Measurements from ENCODE around the gene FTL. TPM values are rescaled to one million over a fixed set of nuclear protein-coding genes. Genes with fewer than 3 reads are reported as not detected.
A peak's percentile ranks its signal among the peaks of the same experiment; 100 is the strongest.
"Not testable (repeated sequence)": the region's sequence is repeated elsewhere in the genome, so short reads cannot be mapped to it uniquely, and the experiment has no call there.

Gene FTL
- 1,000 to 10,000 TPM; 1,296 to 1,324 TPM for total RNA-seq

DNA sequence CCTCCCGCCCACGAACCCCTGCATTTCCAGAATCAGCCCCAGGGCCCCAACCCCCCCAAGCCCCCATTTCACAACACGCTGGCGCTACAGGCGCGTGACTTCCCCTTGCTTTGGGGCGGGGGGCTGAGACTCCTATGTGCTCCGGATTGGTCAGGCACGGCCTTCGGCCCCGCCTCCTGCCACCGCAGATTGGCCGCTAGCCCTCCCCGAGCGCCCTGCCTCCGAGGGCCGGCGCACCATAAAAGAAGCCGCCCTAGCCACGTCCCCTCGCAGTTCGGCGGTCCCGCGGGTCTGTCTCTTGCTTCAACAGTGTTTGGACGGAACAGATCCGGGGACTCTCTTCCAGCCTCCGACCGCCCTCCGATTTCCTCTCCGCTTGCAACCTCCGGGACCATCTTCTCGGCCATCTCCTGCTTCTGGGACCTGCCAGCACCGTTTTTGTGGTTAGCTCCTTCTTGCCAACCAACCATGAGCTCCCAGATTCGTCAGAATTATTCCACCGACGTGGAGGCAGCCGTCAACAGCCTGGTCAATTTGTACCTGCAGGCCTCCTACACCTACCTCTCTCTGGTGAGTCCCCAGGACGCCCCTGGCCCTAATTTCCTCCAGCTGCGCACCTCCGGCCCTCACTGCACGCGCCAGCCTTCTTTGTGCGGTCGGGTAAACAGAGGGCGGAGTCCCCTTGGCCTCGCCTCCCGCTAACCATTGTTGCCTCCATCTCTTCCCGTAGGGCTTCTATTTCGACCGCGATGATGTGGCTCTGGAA lies at the start of gene FTL:
Gene FTL, plus strand, starts transcription at position 270 of the 766 bp plus-strand sequence. Its CDS starts 199 bp downstream, at position 469.
- Mint-ChIP-seq H3K9me3 (no peaks in the 10 kb centered on the region), H3K27me3 (no peaks in the 10 kb centered on the region), H3K4me3 (peak within 1 kb of the TSS; percentile 98), H3K36me3 (ENCODE audit: low read depth) (peaks cover 45% of the 10 kb centered on the region), H3K4me1 (ENCODE audit: low read depth) (peaks cover 51% of the 10 kb centered on the region), H3K27ac (peak within 1 kb of the TSS; percentile 100)
- TF ChIP-seq, protein P1, sequence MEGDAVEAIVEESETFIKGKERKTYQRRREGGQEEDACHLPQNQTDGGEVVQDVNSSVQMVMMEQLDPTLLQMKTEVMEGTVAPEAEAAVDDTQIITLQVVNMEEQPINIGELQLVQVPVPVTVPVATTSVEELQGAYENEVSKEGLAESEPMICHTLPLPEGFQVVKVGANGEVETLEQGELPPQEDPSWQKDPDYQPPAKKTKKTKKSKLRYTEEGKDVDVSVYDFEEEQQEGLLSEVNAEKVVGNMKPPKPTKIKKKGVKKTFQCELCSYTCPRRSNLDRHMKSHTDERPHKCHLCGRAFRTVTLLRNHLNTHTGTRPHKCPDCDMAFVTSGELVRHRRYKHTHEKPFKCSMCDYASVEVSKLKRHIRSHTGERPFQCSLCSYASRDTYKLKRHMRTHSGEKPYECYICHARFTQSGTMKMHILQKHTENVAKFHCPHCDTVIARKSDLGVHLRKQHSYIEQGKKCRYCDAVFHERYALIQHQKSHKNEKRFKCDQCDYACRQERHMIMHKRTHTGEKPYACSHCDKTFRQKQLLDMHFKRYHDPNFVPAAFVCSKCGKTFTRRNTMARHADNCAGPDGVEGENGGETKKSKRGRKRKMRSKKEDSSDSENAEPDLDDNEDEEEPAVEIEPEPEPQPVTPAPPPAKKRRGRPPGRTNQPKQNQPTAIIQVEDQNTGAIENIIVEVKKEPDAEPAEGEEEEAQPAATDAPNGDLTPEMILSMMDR (IDR thresholded peaks at IDR 0.05), result no peak
- ATAC-seq, result peak; percentile 68
- DNase-seq, result peak; percentile 96
- intact Hi-C loops (cut with micrococcal nuclease), result loop anchor here (5.0 to 10.0 kb wide), 2 partner anchors 90 to 168 kb away; partner anchors contain the start of gene PPP1R15A
- POLR2A ChIA-PET, result interaction anchor here (0.9 to 6.2 kb wide), 9 partner anchors 11 to 91 kb away, joined by 3 to 53 read pairs (median 8); partner anchors contain the start of genes BAX, GYS1, NUCB1 and PPP1R15A
- CTCF ChIA-PET, result no interaction called here

DNA sequence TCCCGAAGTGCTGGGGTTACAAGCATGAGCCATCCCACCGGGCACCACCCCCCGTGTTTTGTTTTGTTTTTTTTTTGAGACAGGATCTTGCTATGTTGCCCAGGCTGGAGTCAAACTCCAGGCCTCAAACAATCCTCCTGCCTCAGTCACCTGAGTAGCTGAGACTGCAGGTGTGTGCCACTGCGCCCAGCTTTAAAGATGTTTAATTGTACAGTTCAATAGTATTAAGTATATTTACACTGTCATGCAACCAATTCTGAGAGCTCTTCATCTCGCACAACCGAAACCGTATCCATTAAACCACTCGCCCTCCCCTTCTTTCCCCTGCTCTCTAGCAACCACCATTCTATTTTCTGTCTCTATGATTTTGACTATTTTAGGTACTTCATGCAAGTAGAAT lies 49.4 kb upstream of the FTL start:
- CTCF ChIA-PET, result interaction anchor here (1.3 kb wide), 1 partner anchor 16 kb away, joined by 4 read pairs; the partner anchor contains the start of gene NUCB1
- no peaks in the 10 kb centered on the region for H3K27me3 Mint-ChIP-seq
- H3K36me3 Mint-ChIP-seq (ENCODE audit: low read depth), result peaks cover 38% of the 10 kb centered on the region
- TF ChIP-seq, protein P1 (IDR thresholded peaks at IDR 0.05), result no peak
- no peak overlapping the region for H3K27ac Mint-ChIP-seq
- ATAC-seq (no peak), DNase-seq (no peak)
- H3K4me1 Mint-ChIP-seq (ENCODE audit: low read depth), result no peaks in the 10 kb centered on the region
- POLR2A ChIA-PET, result interaction anchor here (1.7 kb wide), 1 partner anchor 17 kb away, joined by 3 read pairs; the partner anchor contains the start of gene TULP2
- H3K9me3 Mint-ChIP-seq, result no peaks in the 10 kb centered on the region
- intact Hi-C loops (cut with micrococcal nuclease), result no loop called here
- H3K4me3 Mint-ChIP-seq, result no peak overlapping the region

DNA sequence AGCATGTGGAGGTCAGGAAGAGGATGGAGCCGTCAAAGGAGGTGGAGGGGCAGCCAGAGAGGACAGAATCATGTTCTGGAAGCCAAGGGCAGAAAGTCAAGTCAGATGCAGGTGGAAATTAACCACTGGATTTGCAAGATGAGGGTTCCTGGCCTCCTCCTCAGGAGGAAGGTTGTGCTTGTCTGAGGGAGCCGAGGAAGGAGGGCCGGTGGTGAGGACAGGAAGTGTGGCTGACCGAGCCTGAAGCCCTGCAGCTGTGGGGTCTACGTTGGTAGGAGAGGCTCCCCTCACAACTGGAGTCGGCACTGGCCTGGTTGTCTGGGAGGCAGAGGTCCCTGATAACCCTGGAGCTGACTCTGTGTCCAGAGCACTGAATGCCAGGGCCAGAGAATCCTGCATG lies 47.0 kb upstream of the FTL start:
- ChIA-PET POLR2A (interaction anchor here (0.7 to 1.1 kb wide), 2 partner anchors 11 to 103 kb away, joined by 3 to 4 read pairs; no protein-coding TSS in a partner anchor), CTCF (interaction anchor here (1.6 kb wide), 1 partner anchor 75 kb away, joined by 4 read pairs; the partner anchor contains the start of genes GYS1 and RUVBL2)
- no peak overlapping the region for H3K4me3 Mint-ChIP-seq
- no peak overlapping the region for H3K27ac Mint-ChIP-seq
- TF ChIP-seq, protein P1 (IDR thresholded peaks at IDR 0.05), result no peak
- H3K36me3 Mint-ChIP-seq (ENCODE audit: low read depth), result peaks cover 31% of the 10 kb centered on the region
- DNase-seq (no peak), ATAC-seq (no peak)
- H3K4me1 Mint-ChIP-seq (ENCODE audit: low read depth), result no peaks in the 10 kb centered on the region
- H3K9me3 Mint-ChIP-seq, result no peaks in the 10 kb centered on the region
- H3K27me3 Mint-ChIP-seq, result no peaks in the 10 kb centered on the region
- intact Hi-C loops (cut with micrococcal nuclease), result no loop called here

DNA sequence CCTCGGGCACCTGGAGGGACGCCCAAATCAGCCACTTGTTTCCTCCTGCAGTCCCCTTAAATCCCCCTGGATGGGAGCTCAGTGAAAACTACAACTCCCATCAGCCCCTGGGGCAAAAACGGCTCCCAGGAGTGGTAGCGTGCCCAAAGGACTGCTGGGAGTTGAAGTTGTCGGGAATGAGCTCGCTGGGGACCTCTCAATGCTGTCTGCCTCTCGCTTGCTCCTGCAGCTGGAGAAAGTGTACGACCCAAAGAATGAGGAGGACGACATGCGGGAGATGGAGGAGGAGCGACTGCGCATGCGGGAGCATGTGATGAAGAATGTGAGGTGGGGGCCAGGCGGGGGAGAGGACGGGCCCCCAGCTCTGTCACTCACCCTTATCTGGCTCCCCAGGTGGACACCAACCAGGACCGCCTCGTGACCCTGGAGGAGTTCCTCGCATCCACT lies 46.3 kb upstream of the FTL start:
- Mint-ChIP-seq H3K9me3 (no peaks in the 10 kb centered on the region), H3K36me3 (ENCODE audit: low read depth) (peaks cover 30% of the 10 kb centered on the region), H3K4me1 (ENCODE audit: low read depth) (no peaks in the 10 kb centered on the region), H3K27ac (no peak overlapping the region), H3K27me3 (no peaks in the 10 kb centered on the region), H3K4me3 (no peak overlapping the region)
- POLR2A ChIA-PET, result interaction anchor here (0.6 to 1.1 kb wide), 4 partner anchors 8 to 104 kb away, joined by 3 to 4 read pairs (median 3); no protein-coding TSS in a partner anchor
- CTCF ChIA-PET, result interaction anchor here (2.0 kb wide), 1 partner anchor 52 kb away, joined by 8 read pairs; no protein-coding TSS in a partner anchor
- intact Hi-C loops (cut with micrococcal nuclease), result no loop called here
- DNase-seq (peak; percentile 42), ATAC-seq (peak; percentile 85)
- TF ChIP-seq, protein P1 (IDR thresholded peaks at IDR 0.05), result no peak

DNA sequence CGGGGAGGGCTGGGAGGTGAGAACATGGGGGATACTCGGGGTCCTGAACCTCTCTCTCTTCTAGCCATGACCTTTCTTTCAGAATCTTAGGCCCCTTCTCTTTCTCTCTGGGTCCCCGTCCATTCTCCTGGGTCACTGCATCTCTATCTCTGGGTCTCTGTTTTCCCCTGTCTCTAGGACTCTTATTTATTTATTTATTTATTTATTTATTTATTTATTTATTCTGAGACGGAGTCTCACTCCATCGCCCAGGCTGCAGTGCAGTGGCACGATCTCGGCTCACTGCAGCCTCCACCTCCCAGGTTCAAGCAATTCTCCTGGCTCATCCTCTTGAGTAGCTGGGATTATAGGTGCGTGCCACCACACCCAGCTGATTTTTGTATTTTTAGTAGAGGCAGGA lies 45.8 kb upstream of the FTL start:
- POLR2A ChIA-PET, result interaction anchor here (0.6 to 1.1 kb wide), 3 partner anchors 8 to 17 kb away, joined by 3 read pairs; no protein-coding TSS in a partner anchor
- H3K36me3 Mint-ChIP-seq (ENCODE audit: low read depth), result peaks cover 26% of the 10 kb centered on the region
- H3K27ac Mint-ChIP-seq; intact Hi-C loops (cut with micrococcal nuclease); H3K4me3 Mint-ChIP-seq; DNase-seq; H3K27me3 Mint-ChIP-seq; ATAC-seq; H3K4me1 Mint-ChIP-seq (ENCODE audit: low read depth); H3K9me3 Mint-ChIP-seq: not testable (repeated sequence)
- CTCF ChIA-PET, result interaction anchor here (2.0 kb wide), 1 partner anchor 51 kb away, joined by 8 read pairs; no protein-coding TSS in a partner anchor
